Activated CD8-positive, alpha-beta memory T cell treated with anti-CD3 and anti-CD28 coated beads for 24 hours (primary cell): ENCODE data around the gene MPRIP.

Source experiments
- DNase-seq: peaks from one replicate; pipeline ENCODE4 v3.0.0-alpha.2; 2020

MPRIP gene

GRCh38 chr17:17109256-17109655, 67.0 kb downstream of the MPRIP start:
- no peak for DNase-seq

- DNase-seq, result no peak
Observed at GRCh38 chr17:17109907-17110306, 67.7 kb downstream of the MPRIP start.

GRCh38 chr17:17110520-17110919, 68.3 kb downstream of the MPRIP start:
- DNase-seq, result no peak

- DNase-seq, result no peak
Observed at GRCh38 chr17:17111401-17112393, 69.4 kb downstream of the MPRIP start.

GRCh38 chr17:17112628-17113200, 70.5 kb downstream of the MPRIP start:
- no peak for DNase-seq

GRCh38 chr17:17114592-17115225, 72.5 kb downstream of the MPRIP start:
- no peak for DNase-seq

- no peak for DNase-seq
Observed at GRCh38 chr17:17115620-17116019, 73.4 kb downstream of the MPRIP start.

GRCh38 chr17:17116406-17116805, 74.1 kb downstream of the MPRIP start:
- DNase-seq, result no peak

- DNase-seq, result no peak
Observed at GRCh38 chr17:17117923-17118322, 75.7 kb downstream of the MPRIP start.

GRCh38 chr17:17118399-17118798, 76.1 kb downstream of the MPRIP start:
- no peak for DNase-seq

- DNase-seq, result no peak
Observed at GRCh38 chr17:17119106-17119505, 76.8 kb downstream of the MPRIP start.

- peak; percentile 80 for DNase-seq
Observed at GRCh38 chr17:17119533-17119932, 77.3 kb downstream of the MPRIP start.

- no peak for DNase-seq
Observed at GRCh38 chr17:17120294-17120693, 78.0 kb downstream of the MPRIP start.

GRCh38 chr17:17120701-17121100, 78.4 kb downstream of the MPRIP start:
- DNase-seq, result no peak

- DNase-seq, result no peak
Observed at GRCh38 chr17:17121162-17121561, 78.9 kb downstream of the MPRIP start.

GRCh38 chr17:17122781-17123483, 80.7 kb downstream of the MPRIP start:
- DNase-seq, result no peak

GRCh38 chr17:17124341-17124740, 82.1 kb downstream of the MPRIP start:
- no peak for DNase-seq

GRCh38 chr17:17125136-17126084, 83.2 kb downstream of the MPRIP start:
- no peak for DNase-seq

GRCh38 chr17:17126131-17127110, 84.2 kb downstream of the MPRIP start:
- no peak for DNase-seq

GRCh38 chr17:17127156-17127555, 84.9 kb downstream of the MPRIP start:
- DNase-seq, result no peak
